HG02973 (cell line): ENCODE results near the gene CFAP161.

Experiments used
- ATAC-seq: cut with Tn5 transposase; IDR thresholded peaks from one replicate; pipeline ENCODE4 v1.9.1; 2021; ENCODE audit warnings: moderate library complexity; ENCODE audit not compliant: unreplicated experiment

CFAP161 gene, protein sequence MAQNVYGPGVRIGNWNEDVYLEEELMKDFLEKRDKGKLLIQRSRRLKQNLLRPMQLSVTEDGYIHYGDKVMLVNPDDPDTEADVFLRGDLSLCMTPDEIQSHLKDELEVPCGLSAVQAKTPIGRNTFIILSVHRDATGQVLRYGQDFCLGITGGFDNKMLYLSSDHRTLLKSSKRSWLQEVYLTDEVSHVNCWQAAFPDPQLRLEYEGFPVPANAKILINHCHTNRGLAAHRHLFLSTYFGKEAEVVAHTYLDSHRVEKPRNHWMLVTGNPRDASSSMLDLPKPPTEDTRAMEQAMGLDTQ

GRCh38 chr15:81133782-81134461 lies at the start of gene CFAP161:
Gene CFAP161, plus strand, starts transcription at chr15:81134270. Its CDS starts 60 bp downstream, at chr15:81134330.
- ATAC-seq, result no peak

DNA sequence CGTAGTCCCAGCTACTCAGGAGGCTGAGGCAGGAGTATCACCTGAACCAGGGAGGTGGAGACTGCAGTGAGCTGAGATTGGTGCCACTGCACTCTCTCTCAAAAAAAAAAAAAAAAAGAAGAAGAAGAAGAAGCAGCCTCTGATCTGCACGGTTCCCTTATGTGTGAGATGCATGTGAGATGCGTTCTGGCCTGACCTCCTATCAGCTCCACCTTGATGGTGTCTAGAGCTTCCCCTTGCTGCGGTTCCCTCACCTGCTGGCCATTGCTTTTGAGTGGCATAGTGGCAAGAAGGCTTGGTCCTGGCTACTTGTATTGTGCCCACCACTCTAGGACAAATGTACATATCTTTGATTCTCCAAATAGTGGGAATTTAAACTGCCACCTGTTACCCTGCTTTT lies 49.4 kb upstream of the CFAP161 start:
- ATAC-seq, result no peak

- ATAC-seq, result no peak
Observed at GRCh38 chr15:81085213-81085612, 48.9 kb upstream of the CFAP161 start.

DNA sequence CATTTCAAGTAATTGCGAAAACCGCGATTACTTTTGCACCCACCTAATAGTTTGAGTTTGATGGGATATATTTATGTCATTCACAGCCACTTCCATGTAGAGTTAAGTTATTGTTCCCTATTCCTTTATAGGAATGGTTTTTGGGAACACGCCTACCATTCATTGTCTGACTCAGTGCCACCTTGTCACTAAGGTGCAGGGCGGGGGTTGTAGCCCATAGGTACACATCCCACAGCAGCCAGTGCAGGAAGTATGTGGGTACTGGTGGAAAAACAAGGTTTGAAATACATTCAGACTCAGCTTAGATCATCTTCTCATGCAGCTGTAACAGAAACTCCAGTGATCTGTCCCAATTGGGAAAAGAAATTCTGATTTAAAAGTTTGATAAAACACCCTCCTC lies 48.2 kb upstream of the CFAP161 start:
- ATAC-seq, result no peak

- ATAC-seq, result no peak
Observed at GRCh38 chr15:81087066-81087465, 47.0 kb upstream of the CFAP161 start.

DNA sequence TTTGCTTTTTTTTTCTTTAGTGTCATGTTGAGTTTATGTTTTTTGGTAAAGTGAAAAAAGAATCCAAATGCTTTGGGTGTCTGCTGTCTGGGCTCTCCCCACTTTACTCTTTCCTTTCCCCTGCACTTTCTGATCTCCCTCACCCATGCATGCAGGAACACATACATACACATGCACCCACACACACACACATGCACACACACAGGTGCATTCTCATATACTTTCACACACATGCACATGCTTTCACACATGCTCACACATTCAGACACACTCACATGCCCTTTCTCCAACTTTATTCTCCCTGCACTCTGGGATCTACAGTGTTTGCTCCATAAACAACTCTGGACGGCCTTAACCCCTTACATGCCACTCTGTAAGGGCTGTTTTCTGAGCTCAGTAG lies 46.4 kb upstream of the CFAP161 start:
- no peak for ATAC-seq

- ATAC-seq, result no peak
Observed at GRCh38 chr15:81088470-81089013, 45.5 kb upstream of the CFAP161 start.

DNA sequence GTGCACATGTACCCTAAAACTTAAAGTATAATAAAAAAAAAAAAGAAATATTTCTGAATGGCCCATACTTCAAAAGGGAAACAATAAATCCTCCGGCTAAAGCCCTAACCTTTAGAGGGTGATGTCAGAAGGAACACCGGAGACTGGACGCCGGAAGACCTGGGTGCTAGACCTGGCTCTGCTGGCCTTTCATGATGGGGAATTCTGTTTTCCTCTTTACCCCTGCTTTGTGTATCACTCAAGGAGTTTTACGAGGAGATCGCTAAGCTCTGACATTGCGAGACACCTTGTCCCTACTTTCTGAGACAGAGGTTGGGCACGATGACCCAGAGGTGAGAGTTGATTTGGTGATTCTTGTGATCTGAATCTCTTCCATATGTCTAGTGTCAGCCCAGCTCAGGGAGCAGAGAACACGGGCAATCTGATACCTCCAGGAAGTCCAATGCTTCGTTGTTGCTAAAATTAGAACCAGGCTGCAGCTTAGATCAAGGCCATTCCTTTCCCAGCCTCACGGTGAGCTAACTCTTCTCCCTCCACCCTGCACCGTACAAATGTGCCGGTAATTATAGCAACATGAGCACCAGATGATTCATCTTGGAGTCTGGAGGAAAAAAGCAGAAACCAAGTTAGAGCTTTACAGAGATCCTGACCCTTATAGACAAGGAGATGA lies 42.0 kb upstream of the CFAP161 start:
- no peak for ATAC-seq

- no peak for ATAC-seq
Observed at GRCh38 chr15:81092559-81092902, 41.5 kb upstream of the CFAP161 start.

- ATAC-seq, result no peak
Observed at GRCh38 chr15:81093961-81094360, 40.1 kb upstream of the CFAP161 start.

DNA sequence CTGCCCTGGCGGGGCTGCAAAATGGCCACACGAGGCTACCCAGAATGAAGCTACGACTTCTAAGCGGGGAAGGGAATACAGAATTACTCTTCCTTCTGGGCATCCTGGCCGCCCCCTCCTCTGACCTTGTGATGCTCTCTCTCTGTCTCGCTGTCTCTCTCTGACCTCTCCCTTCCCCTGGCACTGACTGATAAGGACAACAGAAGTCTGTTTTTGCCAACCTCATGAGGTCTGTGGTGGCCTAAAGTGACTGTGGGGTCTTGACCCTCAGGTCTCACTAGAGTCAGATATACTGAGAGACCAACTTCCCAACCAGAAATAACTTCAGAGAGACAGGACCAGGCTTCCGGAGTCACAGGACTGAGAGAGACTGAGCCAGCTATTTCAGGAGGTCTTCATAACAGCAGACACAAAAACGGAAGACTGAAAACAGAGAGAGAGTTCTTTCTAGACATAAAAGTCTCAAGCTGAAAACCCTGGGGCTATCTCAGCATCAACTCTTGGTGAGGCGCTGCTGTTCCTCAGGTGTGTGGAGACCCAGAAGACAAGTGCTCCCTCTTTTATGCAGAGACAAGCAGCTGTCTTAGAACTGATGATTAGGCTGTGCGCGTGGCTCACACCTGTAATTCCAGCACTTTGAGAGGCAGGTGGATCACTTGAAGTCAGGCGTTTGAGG lies 38.2 kb upstream of the CFAP161 start:
- ATAC-seq, result no peak

- no peak for ATAC-seq
Observed at GRCh38 chr15:81096398-81096797, 37.7 kb upstream of the CFAP161 start.

DNA sequence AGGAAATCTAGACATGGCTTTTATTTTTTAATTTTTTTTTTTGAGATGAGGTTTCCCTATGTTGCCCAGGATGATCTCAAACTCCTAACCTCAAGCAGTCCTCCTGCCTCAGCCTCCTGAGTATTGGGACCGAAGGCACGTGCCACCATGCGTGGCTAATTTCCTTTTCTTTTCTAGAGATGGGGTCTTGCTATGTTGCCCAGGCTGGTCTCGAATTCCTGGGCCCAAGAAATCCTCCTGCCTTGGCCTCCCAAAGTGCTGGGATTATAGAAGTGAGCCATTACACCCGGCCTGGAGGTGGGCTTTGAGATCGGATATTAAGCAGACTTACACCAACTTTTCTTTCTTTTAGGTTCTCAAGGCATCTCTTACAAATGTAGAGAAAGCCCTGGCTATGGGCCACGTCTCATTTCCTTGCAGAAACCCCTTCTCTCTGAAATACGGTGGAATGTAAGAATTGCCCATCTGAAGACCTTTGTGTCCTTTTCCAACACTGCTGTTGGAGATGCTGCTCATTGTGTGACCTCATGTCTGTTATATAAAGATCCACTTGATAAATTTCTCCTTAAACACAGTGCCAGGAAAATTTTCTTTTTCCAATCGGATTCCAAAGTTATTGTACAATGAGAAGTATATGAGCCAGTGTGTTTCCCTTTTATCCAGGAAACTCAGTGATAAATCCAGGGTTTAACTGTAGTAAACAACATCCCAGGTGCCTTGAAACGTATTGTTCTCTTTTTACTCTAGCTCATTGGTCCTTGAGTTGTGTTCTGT lies 36.8 kb upstream of the CFAP161 start:
- ATAC-seq, result no peak

DNA sequence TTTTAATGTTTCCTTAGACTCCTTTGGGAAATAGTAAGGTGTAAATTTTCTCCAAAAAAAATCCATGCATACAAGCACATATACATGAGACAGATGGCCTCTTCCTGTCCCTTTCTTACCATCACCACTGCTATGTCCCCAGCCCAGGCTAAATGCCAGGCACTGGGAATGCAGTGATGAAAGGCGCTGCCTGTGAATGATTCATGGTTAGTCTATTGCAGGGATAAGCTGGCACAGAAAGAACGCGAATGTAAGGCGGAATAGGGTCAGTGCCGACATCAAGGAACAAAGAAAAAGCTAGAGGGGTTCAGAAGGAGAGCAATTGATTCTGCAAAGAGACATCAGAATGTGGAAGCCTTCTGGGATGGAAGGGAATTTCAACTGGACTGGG lies 36.2 kb upstream of the CFAP161 start:
- no peak for ATAC-seq

DNA sequence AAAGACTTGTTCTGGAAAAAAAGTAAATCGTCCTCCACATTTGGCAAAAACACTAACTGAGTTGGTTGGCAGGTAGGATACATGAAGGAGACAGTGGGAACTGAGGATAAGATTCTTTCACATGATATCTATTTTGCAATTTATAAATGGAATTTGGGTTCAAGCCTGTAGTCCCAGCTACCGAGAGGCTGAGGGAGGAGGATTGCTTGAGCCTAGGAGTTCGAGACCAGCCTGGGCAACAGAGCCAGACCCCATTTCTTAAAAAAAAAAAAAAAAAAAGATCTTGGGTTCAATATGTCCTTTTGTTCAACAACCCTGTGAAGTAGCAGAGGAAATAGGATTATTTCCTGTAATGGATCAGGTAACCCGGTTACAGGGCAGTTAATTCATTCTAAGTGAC lies 35.7 kb upstream of the CFAP161 start:
- no peak for ATAC-seq

DNA sequence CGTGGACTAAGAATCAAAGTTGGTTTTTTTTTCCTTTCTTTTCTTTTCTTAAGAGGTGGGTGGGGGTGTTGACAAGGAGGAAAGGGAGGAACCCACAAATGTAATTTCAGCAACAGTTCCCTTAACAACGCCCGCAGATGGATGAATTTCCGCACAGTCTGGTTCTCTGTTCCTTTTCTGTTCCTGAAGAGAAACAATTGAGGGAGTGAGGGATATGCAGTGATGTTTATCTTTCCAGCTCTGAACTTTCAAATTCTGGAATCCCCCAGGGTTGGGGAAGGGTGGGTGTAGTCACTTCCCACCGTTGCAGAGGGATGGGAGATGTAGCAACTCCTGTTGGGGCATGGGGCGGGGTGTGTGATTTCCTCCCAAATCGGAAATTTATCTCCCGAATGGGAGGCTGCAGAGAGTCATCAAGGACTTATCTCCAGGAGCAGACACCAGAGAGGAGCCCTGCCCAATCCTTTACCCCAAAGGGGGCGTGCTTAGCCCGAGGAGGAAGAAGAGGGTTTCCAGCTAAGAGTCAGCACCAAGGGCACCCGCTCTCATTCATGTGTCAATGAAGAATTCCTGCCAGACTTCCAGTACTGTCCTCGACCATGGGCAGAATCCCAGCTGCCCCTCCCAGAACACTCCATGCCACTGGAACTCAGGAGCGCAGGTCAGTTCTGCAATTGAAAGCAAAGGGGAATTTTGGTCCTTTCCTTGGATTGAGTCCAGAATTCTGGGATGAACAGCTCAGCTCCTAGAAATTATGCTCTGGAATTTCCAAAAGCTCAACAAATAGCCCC lies 35.0 kb upstream of the CFAP161 start:
- ATAC-seq, result no peak

GRCh38 chr15:81101894-81102815 lies 31.9 kb upstream of the CFAP161 start:
- ATAC-seq, result no peak

- no peak for ATAC-seq
Observed at GRCh38 chr15:81103857-81104256, 30.2 kb upstream of the CFAP161 start.

- no peak for ATAC-seq
Observed at GRCh38 chr15:81105545-81105944, 28.5 kb upstream of the CFAP161 start.
